K562 (cell line): ENCODE results near the gene TTL. TPM values are rescaled to one million over a fixed set of nuclear protein-coding genes. Genes with fewer than 3 reads are reported as not detected.

Experiments
- BRD4 ChIP-seq: fragments of 200-600 bp; sonication (generic); IDR thresholded peaks from 2 replicates; pipeline ENCODE4 v1.6.1; 2017; ENCODE audit warnings: inconsistent platforms
- CBX1 ChIP-seq: sonication (generic); IDR thresholded peaks from 2 replicates; pipeline ENCODE4 v1.6.1; 2016; ENCODE audit warnings: antibody characterized with exemption, low read depth, mild to moderate bottlenecking
- E2F6 ChIP-seq, 2 experiments: IDR thresholded peaks; 2 replicates each; pipeline ENCODE4 v1.6.1; 2011; ENCODE audit warnings: borderline replicate concordance in 1 of 2, control low read depth in 1 of 2, low read depth in 1 of 2, low read length in 1 of 2, mild to moderate bottlenecking in 1 of 2, mixed read lengths in 1 of 2, moderate library complexity in 1 of 2; ENCODE audit not compliant: insufficient read depth in 1 of 2, insufficient read length in 1 of 2, poor library complexity in 1 of 2, severe bottlenecking in 1 of 2; ENCODE audit errors: extremely low read depth in 1 of 2
- ETS1 ChIP-seq: conservative IDR thresholded peaks from 2 replicates; pipeline ENCODE4 v1.6.1; 2011; ENCODE audit warnings: low read depth, mild to moderate bottlenecking, low read length; ENCODE audit not compliant: control insufficient read depth
- MAFK ChIP-seq: IDR thresholded peaks from 2 replicates; pipeline ENCODE4 v1.6.1; 2011; ENCODE audit warnings: low read length, improper control_type of control experiment
- PTRF ChIP-seq: fragments of 450-650 bp; IDR thresholded peaks from 2 replicates; pipeline ENCODE4 v1.6.1; 2016; ENCODE audit warnings: mild to moderate bottlenecking, missing genetic modification characterization, missing compliant biosample characterization
- RBM17 ChIP-seq: fragments of 200-400 bp; formaldehyde crosslinking; IDR thresholded peaks from 2 replicates; pipeline ENCODE4 v1.6.1; 2017; ENCODE audit warnings: low read depth, mild to moderate bottlenecking, low read length, borderline replicate concordance
- RERE ChIP-seq: sonication (generic); formaldehyde crosslinking; IDR thresholded peaks from 2 replicates; pipeline ENCODE4 v1.8.0; 2023; ENCODE audit warnings: missing genetic modification reagents, mild to moderate bottlenecking, borderline replicate concordance
- TBP ChIP-seq: optimal IDR thresholded peaks from 2 replicates; pipeline ENCODE3; 2011; ENCODE audit warnings: low read depth, low read length, improper control_type of control experiment
- TRIM24 ChIP-seq, 2 experiments: fragments of 450-650 bp; IDR thresholded peaks; 2 replicates each; pipeline ENCODE4 v1.6.1; 2016
- TRIM28 ChIP-seq: fragments of 450-650 bp; IDR thresholded peaks from 2 replicates; pipeline ENCODE4 v1.6.1; 2017
- ZC3H11A ChIP-seq: IDR thresholded peaks from 2 replicates; pipeline ENCODE4 v1.6.1; 2012; ENCODE audit warnings: low read depth, low read length, improper control_type of control experiment
- ZNF175 ChIP-seq: fragments of 200-800 bp; sonication (Bioruptor generic); IDR thresholded peaks from 2 replicates; pipeline ENCODE4 v1.6.1; 2016; ENCODE audit warnings: low read depth, mild to moderate bottlenecking, missing genetic modification characterization, missing compliant biosample characterization
- ZNF592 ChIP-seq: fragments of 450-650 bp; IDR thresholded peaks from 2 replicates; pipeline ENCODE4 v1.6.1; 2017; ENCODE audit warnings: antibody characterized with exemption, mild to moderate bottlenecking
- polyA plus RNA-seq, 8 experiments: library from polyadenylated mRNA; depleted of rRNA in 4 of 8; stranded (reverse) in 5 of 8; unstranded in 3 of 8; fragments of >200 nt; fragmentation: Nextera tagmentation in 2 of 8; fragmentation: Illumina TruSeq in 1 of 8; extraction: Ambion mirVana in 2 of 8; extraction: Trizol in 1 of 8; gene quantifications; 2 replicates each; pipeline versions ENCODE4 v1.2.1 to v1.2.3, GENCODE V29; 2011 to 2014; ENCODE audit warnings: inconsistent platforms in 1 of 8, missing spikeins in 1 of 8
- total RNA-seq, 7 experiments: library from RNA; depleted of rRNA in 6 of 7; stranded (reverse); fragments of >200 nt in 6 of 7; fragmentation: Illumina TruSeq in 2 of 7; extraction: Trizol in 2 of 7; gene quantifications; 2 replicates each; pipeline versions ENCODE4 v1.2.1 to v1.2.3, GENCODE V29; 2011 to 2021; ENCODE audit warnings: low replicate concordance in 1 of 7

The TTL gene
- total and polyA plus RNA-seq, 9 of the 15 experiments (the other 6 are each of a cell fraction or from before 2014, with no cell fraction given): 9.4 to 54.4 (median 34.9) TPM

- TF ChIP-seq ZNF592 (peak; percentile 83), E2F6 (IDR thresholded peaks at IDR 0.05; ENCODE audit: borderline replicate concordance in 1 of 2, extremely low read depth in 1 of 2, insufficient read depth in 1 of 2, insufficient read length in 1 of 2, low read depth in 1 of 2, low read length in 1 of 2, poor library complexity in 1 of 2, severe bottlenecking in 1 of 2) (peak; percentile 87 to 89), RBM17 (no peak), TRIM28 (no peak), ZNF175 (CRISPR knock-in tag) (peak; percentile 42; the same call in 1 of the 2 replicates), ETS1 (peak; percentile 98), MAFK (no peak; the same call in 1 of the 2 replicates), TBP (peak; percentile 54), PTRF (tag) (no peak), TRIM24 (IDR thresholded peaks at IDR 0.05) (peak in 1 of 2 experiments; percentile 83; a peak in 2 of 4 replicates), CBX1 (no peak; the same call in 1 of the 2 replicates), RERE (CRISPR knock-in tag) (no peak), ZC3H11A (no peak), BRD4 (no peak)
Measured at GRCh38 chr2:112542123-112542983, 60.4 kb downstream of the TTL start, which contains the start of gene POLR1B (continued).
